Cardiac fibroblast (primary cell): ENCODE data around the gene SHE.
"Not testable (repeated sequence)": the region's sequence is repeated elsewhere in the genome, so short reads cannot be mapped to it uniquely, and the experiment has no call there.

Source experiments
- DNase-seq, 2 donors: peaks; one replicate each; pipeline versions ENCODE4 v3.0.0 to v3.0.0-alpha.2; 2010; ENCODE audit warnings: low read depth in 2 of 2
- H3K4me3 ChIP-seq, 2 donors: replicated peaks in 1 of 2; 1 replicate in 1 of 2; 2 replicates in 1 of 2; pipeline ENCODE4 v1.5.1; 2011; ENCODE audit warnings: low read depth in 2 of 2, low read length in 2 of 2, mild to moderate bottlenecking in 2 of 2, moderate library complexity in 1 of 2
- TF ChIP-seq, protein P1 (sequence below): IDR thresholded peaks from one replicate; pipeline ENCODE4 v1.5.1; 2011; ENCODE audit warnings: low read depth, mild to moderate bottlenecking, low read length, inconsistent platforms

SHE gene

DNA sequence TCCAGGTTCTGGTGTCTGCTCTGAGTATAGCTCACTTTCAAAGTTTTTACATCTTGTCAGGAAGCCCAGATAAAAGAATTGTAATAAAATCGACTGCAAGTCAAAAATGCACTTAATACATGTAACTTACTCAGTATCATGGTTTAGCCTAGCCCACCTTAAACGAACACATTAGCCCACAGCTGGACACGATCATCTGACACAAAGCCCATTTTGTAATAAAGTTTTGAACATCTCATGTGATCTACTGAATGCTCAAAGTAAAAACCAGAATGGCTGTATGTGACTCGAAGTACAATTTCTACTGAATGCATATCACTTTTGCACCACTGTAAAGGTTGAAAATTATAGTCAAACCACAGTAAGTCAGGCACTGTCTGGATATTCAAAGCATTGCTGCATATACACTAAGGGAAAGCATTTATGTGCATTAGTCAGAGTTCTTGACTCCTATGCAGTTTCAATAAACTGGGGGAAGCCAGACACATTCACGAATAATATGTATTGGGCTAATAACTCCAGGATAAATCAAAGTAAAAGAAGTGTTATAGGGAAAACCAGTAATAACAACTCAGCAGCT is 12.4 kb downstream of the SHE start:
- TF ChIP-seq, protein P1, sequence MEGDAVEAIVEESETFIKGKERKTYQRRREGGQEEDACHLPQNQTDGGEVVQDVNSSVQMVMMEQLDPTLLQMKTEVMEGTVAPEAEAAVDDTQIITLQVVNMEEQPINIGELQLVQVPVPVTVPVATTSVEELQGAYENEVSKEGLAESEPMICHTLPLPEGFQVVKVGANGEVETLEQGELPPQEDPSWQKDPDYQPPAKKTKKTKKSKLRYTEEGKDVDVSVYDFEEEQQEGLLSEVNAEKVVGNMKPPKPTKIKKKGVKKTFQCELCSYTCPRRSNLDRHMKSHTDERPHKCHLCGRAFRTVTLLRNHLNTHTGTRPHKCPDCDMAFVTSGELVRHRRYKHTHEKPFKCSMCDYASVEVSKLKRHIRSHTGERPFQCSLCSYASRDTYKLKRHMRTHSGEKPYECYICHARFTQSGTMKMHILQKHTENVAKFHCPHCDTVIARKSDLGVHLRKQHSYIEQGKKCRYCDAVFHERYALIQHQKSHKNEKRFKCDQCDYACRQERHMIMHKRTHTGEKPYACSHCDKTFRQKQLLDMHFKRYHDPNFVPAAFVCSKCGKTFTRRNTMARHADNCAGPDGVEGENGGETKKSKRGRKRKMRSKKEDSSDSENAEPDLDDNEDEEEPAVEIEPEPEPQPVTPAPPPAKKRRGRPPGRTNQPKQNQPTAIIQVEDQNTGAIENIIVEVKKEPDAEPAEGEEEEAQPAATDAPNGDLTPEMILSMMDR = no peak
- DNase-seq = no peak
- no peak overlapping the region for H3K4me3 ChIP-seq

DNA sequence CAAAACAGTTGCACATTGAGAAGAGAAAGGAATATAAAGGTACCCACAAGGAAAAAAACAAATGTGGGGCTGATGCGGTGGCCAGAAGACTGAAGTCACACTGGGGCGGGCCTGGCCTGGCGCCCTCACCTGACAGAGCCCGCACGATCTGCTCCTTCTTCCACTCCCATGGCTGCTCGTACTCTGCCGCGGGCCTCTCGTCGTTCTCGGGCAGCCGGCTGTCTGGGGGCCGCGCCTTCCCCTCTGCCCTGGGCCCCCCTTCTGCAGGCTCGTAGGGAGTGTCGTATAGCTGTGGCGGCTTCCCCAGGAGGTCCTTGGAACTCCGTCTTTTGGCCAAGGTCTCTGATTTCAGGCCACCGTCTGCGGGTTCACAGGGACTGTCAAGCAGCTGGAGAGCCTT is 13.3 kb downstream of the SHE start:
- TF ChIP-seq, protein P1 = no peak
- DNase-seq = no peak
- H3K4me3 ChIP-seq = no peak overlapping the region

DNA sequence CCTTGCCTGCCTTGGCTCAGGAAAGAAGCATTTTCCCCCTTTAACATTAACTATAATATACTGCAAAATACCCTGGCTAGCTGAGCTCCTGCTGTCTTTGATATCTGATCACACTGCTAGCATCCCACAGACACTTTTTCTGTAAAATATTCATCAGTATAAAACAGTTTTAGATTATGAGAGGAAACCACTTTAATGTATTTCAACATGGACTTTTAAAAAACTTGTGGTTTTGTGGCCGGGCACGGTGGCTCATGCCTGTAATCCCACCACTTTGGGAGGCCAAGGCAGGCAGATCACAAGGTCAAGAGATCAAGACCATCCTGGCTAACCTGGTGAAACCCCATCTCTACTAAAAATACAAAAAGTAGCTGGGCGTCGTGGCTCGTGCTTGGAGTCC is 15.5 kb downstream of the SHE start:
- not testable (repeated sequence) for H3K4me3 ChIP-seq

DNA sequence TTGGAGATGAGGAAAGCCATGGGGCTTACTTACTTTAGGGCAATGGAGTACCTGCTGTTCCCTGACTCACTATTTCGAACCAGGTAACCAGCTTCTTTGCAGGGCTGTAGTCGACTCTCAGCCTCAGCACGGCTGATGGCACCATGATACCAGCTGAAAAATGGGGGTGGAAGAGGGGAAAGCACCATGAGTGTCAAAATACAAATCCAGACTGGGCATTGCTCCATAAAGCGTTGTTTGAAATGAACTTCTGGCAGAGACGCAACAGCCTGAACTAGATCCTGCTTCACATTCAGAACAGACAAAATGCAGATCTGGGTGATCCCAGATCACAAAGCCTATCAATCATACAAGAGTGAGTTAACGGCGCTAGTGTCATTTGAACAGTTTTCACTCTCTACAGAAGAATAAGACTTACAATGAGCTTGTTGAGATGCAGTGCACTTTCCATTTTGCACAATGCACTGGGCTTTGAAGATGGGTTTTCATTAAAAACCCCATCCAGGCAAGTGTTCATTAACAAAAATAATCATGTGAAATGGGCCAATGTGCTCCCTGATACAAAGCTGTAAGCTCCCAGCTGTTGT is 16.2 kb downstream of the SHE start:
- peak in 1 of 2 donors; percentile 37 for DNase-seq
- H3K4me3 ChIP-seq = no peak overlapping the region
- TF ChIP-seq, protein P1 = no peak

More for the DNA sequence above, 15.5 kb downstream of the SHE start:
- not testable (repeated sequence) for DNase-seq

DNA sequence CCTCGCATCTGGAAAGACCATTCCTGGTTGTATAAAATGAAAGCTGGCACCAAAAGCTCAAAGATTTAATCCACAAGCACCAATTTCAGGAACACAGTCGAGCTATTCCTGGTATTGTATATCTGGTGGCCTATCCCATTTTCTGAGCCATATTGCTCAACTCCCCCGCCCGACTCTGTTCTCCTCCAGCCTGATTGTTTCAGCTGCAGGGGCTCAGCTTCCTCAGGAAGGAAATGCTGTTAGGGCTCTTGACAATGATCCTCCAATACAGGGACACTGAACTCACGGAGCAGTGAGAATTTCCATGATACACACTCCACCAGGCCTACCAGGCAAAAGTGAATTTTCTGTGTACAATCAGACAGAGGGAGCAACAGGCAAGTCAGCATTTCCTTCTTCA is 17.1 kb downstream of the SHE start:
- peak; percentile 58 to 83 for DNase-seq
- H3K4me3 ChIP-seq = no peak overlapping the region
- TF ChIP-seq, protein P1 = no peak

DNA sequence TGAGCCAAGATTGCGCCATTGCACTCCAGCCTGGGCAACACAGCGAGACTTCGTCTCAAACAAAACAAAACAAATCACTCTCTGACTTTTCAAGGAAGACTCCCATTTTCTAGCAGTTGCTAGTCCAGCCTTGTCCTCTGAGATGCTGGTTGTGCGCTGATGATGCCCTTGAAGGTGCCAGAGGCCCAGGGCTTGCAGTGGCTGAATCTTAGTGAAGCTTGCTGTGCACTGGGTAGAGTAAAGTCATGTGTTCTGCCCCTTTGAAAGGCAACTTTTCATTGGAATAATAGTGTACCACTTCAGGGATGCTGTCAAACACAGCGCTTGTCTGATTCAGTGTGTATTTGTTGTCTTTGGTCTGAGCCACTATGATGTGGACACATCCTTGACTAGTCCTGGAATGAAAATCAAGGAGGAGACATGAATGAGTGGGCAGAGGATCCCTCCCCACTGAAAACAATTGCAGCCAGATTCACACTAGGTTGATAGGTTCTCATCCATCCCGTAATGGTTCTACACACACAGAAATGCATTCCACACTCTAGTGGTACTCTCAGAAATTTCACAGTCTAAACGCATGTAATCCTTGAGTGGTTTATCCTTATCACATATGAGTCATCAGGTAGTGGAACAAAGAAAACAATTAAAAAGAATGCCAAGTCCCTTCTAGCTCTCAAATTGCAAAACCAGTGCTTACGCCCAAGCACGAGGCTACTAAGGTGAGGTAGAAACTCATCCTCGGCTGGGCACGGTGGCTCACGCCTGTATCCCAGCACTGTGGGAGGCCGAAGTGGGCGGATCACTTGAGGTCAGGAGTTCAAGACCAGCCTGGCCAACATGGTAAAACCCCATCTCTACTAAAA is 18.0 kb downstream of the SHE start:
- TF ChIP-seq, protein P1 = no peak
- DNase-seq = peak; percentile 85 to 87
- no peak overlapping the region for H3K4me3 ChIP-seq

DNA sequence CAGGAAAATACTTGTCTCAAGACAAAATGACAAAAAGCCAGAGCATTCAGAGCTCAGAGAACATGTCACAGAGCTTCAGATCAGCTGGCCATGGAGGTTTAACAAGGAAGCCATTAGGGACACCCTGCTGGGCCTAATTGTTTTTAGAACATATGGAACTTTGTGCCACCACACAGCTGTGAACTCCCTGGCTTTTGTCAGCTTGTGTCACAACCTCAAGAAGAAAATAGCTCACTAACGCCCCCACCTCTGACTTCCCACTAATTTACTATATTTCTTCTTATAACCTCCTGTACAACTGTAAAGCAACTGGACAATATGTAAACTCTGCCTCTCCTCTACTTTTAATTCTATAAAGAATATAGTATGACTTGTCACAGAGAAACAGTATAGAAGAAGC is 21.2 kb downstream of the SHE start:
- H3K4me3 ChIP-seq = no peak overlapping the region
- TF ChIP-seq, protein P1 = no peak
- DNase-seq = no peak
